Stimulated activated CD8-positive, alpha-beta memory T cell treated with anti-CD3 and anti-CD28 coated beads, Interleukin-2, amount 100 ng/mL, for 1 hour (primary cell): ENCODE data around the gene YDJC.
"Not testable (repeated sequence)": the region's sequence is repeated elsewhere in the genome, so short reads cannot be mapped to it uniquely, and the experiment has no call there.

ENCODE experiments used
- DNase-seq, 2 donors: peaks; one replicate each; pipeline ENCODE4 v3.0.0-alpha.2; 2020; ENCODE audit warnings: low read depth in 2 of 2

Gene YDJC

GRCh38 chr22:21632237-21632895 is 2.5 kb upstream of the YDJC start, which contains the start of gene CCDC116:
TSS of gene CCDC116 (plus strand) at chr22:21632760. CDS start at chr22:21633182, 422 bp downstream.
- DNase-seq = peak; percentile 24 to 41

DNA sequence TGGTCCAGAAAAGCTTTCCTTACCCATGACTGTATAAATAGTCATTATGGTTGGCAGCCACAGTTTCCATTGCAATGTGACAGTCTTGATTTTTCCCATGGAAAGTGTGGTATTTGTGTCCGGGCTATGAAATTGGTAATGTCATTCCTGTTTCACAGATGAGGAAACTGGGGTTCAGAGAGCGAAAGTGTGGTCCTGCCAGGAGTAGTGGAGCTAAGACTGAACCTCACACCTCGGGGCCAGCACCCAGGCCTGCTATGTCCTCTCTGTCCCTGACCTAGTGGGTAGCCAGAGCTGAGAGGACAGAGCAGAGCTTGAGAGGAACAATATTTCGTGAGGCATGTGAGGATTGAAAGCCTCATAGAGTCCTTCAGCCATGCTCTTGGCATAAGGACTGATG is 1.2 kb upstream of the YDJC start:
- no peak for DNase-seq

GRCh38 chr22:21628386-21629254 is 1.2 kb downstream of the YDJC start:
- DNase-seq = no peak

GRCh38 chr22:21626735-21627469 is 2.9 kb downstream of the YDJC start:
- no peak for DNase-seq

- no peak for DNase-seq
Measured at GRCh38 chr22:21626073-21626734, 3.6 kb downstream of the YDJC start.

DNA sequence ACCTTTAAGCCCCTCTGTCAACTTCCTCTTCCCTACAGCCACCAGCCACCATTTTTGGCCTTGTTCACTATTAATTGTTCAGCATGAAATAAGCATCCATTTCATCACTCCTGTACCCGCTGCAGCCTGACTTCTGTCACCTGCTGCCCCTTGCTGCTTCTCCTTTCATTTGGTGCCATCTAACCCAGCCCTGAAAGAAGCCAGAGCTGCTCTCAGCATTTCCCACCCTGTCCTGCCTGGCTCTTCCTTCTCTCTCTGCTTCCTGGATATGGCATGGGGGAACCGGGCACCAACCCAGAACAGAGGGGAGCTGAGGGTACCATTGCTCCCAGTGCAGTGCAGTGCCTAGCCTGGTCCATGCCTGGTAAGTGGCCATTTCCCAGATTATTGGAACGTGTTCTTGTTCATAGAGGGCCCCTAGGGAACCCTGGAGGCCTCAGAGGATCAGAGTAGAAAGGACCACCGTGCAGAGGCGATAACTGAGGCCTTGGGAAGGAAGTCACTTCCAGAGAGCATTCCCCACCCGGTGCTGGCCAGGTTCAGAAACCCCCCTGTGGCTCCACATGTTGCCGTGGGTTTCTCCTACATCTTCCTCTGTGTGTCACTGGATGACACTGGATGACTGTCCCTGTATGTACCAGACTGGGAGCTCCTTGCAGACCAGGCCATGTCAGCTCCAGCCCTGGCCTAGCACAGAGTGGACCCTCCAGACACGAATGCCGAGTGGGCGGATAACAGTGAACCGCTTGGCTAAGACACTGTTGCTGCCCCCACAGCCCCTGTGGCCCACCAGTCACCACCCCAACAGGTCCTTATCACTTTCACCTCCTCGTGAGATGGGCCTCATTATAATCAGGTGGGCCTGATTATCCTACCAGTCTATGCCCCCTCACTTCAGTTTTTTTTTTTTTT is 4.7 kb downstream of the YDJC start:
- DNase-seq = no peak

- DNase-seq = no peak
Measured at GRCh38 chr22:21624120-21624879, 5.5 kb downstream of the YDJC start.

DNA sequence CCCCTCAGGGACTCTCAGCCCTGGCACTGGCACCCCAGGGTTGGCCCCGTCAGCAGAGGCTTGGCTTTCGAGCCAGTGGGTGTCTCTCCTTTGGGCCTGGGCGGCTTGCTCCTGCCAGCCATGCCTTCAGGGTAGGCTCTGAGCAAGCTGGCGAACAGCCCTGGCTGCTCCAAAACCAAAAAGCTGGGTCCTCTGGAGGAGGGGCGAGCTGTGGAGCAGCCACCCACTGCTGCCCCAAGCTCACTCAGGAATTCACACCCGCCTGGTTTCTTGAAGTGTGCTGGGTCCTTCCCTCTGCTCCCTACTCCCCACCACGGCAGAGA is 6.2 kb downstream of the YDJC start:
- DNase-seq = no peak

DNA sequence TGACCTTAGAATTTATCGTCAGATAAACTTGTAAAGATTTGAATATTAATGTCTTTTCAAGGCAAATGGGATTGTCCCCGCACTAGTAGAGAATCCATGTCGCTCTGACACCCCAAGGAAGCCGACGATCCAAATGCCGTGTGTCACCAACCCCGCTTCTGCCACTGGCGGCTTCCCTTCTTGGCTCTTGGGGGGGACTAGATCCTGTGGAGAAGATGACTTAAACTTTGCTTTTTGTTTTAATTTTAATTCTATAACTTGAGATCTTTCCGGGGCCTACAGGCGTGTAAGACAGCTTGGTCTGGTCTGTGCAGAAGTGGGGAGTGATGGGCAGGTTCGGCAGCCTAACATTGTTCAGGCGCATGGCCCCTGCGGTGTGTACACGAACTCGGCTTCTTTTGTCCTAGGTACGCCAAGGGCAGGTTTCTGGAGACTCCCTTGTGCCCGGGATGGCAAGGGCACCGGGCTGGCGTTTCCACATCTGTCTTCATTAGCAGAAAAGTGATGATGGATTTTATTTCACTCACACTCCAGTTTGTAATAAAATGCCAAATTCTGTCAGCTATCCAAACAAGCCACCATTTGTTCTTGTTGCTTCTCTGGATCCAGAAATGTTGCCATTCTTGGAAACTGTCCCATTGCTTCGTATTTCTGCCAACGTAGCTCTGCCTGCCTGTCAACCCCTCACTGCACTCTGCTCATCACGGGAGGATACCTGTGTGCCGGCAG is 6.7 kb downstream of the YDJC start:
- no peak for DNase-seq

GRCh38 chr22:21622011-21622918 is 7.6 kb downstream of the YDJC start:
- DNase-seq = no peak

GRCh38 chr22:21621025-21621424 is 8.8 kb downstream of the YDJC start:
- no peak for DNase-seq

DNA sequence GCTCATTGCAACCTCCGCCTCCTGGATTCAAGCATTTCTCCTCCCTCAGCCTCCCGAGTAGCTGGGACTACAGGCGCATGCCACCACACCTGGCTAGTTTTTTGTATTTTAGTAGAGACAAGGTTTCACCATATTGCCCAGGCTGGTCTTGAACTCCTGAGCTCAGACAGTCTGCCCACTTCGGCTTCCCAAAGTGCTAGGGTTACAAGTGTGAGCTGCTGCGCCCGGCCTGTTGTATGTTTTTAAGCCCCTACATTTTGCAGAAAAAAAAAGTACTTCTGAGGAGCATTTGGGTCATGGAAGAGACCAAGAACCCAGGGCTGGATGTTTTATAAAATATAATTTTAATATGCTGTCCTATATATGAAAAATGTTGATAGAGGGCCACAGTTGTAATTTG is 12.5 kb downstream of the YDJC start:
- not testable (repeated sequence) for DNase-seq

DNA sequence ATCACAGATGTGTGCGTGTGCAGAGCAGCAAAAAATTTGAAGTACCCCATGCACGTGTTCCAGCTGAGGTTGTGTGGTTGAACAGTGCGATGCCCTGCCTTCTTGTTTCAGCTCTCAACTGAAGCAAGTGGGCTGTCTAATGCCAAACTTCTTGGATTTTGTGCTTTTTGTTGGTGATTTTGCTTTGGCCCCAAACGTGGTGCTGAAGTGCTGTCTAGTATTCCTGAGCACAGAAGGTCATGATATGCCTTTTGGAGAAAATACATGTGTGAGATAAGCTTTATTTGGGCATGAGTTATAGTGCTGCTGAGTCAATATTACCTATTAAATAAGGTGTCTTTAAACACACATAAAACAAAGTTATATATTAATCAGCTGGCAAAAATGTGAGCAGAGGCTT is 14.1 kb downstream of the YDJC start:
- no peak for DNase-seq

DNA sequence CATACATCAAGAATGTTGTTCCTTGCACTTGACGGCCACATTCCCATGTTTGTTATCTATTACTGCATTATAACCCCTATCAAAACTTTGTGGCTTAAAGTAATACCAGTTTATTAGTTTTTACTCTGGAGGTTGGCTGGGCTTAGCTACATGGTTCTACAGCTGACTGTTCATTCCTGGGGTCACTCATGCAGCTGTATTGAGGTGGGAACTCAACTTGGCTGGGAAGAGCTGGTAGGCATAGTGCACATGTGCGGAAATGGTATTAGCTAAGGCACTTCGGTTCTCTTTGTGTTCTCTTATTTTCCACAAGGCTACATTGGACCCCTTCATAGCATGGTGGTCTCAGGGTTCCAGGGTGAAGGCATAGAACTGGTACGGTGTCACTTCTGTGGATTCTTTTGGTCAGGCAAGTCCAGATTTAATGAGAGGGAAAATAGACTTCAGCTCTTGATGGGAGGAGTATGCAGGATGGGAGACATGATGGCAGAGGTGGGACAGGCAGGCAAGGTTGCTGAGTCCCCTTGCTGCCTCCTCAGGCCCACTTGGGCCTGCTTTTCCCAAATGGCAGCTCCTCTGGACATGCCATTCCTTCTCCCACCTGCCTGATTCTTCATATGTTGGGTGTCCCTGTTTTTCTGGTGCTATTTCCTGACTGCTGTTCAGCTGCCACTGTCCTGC is 16.1 kb downstream of the YDJC start:
- DNase-seq = no peak

DNA sequence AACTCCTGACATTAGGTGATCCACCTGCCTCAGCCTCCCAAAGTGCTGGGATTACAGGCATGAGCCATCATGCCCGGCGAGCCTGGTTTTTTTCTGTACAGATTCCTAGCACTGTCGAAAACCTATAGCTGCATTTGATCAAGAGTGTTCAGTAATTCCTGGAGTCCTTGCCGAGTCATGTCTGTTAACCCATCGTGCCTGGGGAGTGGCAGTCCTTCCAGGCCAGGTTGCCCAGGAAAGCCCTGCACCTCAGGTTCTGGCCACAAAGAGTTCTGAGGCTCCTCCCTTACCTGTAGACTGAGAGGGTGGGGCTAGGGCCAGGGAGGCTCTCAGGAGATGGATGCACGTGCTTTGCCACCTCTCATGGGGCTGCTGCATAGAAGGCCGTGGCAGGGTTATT is 17.0 kb downstream of the YDJC start:
- no peak for DNase-seq

- no peak for DNase-seq
Measured at GRCh38 chr22:21611210-21611977, 18.4 kb downstream of the YDJC start.

DNA sequence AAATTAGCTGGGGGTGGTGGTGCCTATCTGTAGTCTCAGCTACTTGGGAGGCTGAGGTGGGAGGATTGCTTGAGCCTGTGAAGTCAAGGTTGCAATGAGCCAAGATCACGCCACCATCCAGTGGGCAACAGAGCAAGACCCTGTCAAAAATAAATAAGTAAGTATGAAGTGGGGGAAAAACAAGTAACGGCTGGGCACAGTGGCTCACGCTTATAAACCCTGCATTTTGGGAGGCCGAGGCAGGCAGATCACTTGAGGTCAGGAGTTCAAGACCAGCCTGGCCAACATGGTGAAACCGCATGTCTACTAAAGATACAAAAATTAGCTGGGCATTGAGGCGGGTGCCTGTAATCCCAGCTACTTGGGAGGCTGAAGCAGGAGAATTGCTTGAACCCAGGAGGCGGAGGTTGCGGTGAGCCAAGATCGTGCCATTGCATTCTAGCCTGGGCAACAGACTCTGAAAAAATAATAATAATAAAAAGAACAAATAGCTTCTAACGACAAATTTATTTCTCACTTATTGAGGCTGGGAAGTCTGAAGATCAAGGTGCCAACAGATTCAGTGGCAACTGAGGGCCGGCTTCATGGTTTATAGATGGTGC is 20.2 kb downstream of the YDJC start:
- not testable (repeated sequence) for DNase-seq
